Bone marrow (tissue), 2 donors: ENCODE measurements around the gene MTHFD1L.

Experiments
- DNase-seq, 2 donors: peaks; one replicate each; lab custom pipeline; 2025; lab: John Stamatoyannopoulos, UW

Gene MTHFD1L

GRCh38 chr6:150866147-150866990 is 867 bp downstream of the MTHFD1L start:
- DNase-seq = peak; percentile 46 to 47

DNA sequence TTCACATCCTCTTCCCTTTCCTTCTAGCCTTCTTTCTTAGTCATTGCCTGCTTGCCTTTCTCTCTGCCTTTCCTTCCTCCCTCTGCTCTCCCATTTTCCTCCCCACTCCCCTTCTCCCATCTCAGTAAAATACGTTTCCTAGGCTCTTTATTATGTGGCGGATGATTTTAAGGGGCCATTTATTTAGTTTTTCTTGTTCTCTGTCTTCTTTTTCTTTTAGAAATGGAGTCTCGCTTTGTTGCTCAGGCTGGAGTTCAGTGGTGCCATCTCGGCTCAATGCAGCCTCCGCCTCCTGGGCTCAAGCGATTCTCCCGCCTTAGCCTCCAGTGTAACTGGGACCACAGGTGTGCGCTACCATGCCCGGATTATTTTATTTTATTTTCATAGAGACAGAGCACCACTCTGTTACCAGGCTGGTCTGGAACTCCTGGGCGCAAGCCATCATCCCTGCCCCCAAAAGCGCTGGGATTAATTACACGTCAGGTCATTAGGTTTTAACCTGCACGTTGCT is 1.5 kb downstream of the MTHFD1L start:
- peak in 1 of 2 donors; percentile 17 for DNase-seq

DNA sequence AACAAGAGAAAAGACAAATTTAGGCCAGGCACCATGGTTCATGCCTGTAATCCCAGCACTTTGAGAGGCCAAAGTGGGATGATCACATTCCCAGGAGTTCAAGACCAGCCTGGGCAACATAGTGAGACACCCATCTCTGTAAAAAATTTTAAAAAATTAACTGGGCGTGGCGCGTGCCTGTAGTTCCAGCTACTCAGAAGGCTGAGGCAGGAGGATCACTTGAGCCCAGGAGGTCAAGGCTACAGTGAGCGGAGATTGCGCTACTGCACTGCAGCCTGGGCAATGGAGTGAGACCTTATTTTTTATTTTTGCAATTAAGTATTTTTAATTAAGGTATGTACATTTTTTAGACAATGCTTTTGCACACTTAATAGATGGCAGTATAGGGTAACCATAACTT is 3.3 kb downstream of the MTHFD1L start:
- no peak for DNase-seq

GRCh38 chr6:150874179-150874578 is 8.7 kb downstream of the MTHFD1L start:
- DNase-seq = no peak

DNA sequence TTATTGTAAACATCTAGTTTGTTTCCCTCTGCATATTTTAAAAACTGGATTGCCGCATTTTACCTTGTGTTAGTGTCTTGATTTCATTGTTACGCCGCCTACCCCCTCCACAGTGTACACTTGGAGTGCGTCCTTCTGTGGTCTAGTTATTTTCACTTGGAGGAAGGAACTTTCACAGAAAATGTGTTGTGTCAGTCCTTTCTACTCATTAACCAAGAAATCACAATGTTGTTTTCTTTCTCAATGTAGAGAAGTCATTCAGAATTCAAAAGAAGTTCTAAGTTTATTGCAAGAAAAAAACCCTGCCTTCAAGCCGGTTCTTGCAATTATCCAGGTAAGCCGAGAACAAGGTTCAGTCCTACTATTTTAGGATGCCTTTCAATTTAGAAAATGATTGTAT is 10.3 kb downstream of the MTHFD1L start:
- no peak for DNase-seq

- DNase-seq = no peak
Observed at GRCh38 chr6:150876598-150876997, 11.1 kb downstream of the MTHFD1L start.

DNA sequence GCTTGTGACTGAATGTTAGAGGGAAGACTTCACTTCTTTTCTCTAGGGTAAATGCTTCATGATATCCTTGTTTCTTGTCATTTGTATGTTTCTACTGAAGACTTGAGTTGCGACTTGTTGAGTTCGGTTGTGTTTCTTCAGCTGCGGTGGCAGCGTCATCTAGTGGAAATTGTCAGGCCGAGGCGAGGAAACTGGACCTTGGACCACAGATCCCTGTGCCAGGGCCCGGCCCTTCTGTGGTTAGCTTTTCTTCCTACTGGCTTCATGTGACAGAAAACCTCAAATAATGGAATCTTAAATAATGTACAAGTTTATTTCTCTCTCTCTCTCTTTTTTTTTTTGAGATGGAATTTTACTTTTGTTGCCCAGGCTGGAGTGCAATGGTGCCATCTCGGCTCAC is 12.4 kb downstream of the MTHFD1L start:
- DNase-seq = no peak

DNA sequence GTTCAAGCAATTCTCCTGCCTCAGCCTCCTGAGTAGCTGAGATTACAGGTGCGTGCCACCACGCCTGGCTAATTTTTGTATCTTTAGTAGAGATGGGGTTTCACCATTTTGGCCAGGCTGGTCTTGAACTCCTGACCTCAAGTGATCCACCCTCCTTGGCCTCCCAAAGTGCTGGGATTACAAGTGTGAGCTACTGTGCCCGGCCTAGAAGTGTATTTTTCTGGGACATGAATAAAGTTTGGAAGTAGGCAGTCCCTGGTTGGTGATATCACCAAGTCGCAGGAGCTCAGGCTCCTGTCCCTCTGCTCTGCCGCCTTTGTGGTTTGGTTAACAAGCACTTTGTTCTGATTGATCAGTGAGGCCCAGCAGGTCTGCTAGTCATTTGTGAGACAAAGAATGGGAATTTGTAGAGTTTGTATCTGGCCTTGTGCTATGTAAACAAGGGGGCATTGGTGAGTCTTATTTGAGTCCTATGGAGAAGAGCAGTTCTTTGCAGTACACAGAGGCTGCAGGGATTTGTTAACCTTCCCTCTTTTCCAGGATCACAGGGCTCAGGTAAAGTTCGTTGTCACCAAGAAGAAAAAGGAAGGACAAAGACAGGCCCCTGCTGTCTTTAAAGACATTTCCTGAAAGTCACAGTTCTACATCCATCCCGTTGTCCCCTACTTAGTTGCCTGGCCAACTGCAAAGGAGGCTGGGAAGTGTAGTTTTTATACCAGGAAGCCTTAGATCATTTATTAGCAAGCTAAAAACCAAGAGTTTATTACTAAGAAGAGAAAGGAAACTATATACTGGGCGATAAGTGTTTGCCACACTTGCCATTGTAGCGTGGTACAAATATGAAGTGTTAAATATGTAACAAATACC is 13.1 kb downstream of the MTHFD1L start:
- no peak for DNase-seq

GRCh38 chr6:150880336-150880735 is 14.8 kb downstream of the MTHFD1L start:
- DNase-seq = no peak

DNA sequence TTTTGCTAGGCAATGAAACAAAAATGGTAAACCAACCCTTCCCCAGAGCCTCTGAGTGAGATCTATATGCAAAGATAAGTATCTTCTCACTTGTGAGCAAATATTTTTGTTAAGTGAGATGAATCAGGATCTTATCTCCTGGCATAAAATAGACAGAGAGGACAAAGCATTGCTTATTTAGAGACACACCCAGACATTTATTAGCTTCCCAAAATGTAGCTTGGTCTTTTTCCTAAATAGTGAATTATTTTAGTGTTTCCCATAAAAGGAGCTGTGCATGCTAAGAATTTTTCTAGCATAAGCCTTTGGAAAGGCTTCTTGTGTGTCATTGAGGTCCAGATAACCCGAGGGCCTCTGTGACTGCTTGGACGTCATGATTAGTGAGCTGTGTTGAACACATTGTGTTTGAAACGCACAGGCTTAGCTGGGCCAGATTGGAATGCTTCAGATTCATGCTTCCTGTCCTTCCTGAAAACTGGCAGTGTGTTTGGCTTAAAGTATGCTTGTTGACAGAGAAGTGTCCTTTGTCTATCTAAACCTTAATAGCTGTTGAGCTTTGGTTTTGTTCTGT is 16.5 kb downstream of the MTHFD1L start:
- no peak for DNase-seq

- no peak for DNase-seq
Observed at GRCh38 chr6:150883521-150883920, 18.0 kb downstream of the MTHFD1L start.

DNA sequence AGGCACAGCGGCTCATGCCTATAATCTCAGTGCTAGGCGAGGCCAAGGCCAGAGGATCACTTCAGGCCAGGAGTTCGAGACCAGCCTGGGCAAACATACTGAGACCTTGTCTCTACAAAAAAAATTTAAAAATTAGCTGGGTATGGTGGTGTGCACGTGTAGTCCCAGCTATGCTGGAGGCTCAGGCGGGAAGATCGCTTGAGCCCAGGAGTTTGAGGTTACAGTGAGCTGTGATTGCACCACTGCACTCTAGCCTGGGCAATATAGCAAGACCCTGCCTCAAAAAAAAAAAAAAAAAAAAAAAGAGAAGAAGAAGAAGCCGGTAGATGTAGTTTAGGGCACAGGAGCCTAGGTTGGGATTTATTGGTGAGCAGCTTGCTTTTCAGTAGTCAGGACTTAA is 20.7 kb downstream of the MTHFD1L start:
- DNase-seq = no peak

GRCh38 chr6:150887978-150888563 is 22.6 kb downstream of the MTHFD1L start:
- DNase-seq = no peak

DNA sequence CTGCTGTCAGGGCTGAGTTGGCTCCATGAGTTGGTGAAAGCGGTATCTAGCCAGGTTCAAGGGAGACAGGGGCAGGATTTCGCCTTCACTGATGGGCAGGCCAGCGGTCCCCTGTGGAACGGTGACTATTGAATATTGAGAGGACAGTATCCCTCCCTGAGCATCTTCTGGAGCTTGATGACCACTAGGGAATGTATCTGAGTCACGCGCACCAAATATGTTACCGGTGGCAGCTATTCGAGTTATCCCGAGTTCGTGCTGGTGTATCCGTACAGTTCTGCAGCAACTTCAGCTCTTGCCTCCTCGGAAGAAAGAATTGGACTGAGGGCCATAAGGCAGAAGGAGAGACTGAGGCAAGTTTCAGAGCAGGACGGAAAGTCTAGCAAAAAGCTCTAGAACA is 24.8 kb downstream of the MTHFD1L start:
- DNase-seq = no peak

- peak; percentile 2 to 39 for DNase-seq
Observed at GRCh38 chr6:150891888-150892485, 26.5 kb downstream of the MTHFD1L start.

DNA sequence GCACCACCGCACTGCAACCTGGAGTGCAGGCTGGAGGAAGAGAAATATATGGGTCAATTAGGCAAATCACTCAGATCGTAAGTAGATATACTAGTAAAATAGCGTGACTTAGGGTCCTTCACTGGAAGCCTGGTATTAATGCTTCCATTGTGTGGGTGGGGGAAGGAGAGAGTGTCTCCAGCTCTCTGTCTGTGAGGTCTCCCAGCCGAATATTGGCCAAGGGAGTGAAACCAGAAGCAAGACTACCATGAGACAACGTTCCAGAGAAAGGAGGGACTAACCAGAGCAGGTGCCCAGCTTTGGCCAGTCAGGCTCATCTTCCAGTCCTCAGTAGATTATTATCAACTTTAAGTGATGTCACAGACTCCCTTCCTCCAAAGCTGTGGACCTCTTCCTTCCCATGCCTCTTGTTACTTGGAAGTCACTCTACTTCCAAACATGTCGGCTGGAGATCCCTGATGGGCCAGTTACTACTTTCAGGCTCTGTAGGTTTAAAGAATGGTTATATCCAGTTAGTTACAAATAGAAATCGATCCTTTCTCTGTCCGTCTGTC is 28.8 kb downstream of the MTHFD1L start:
- DNase-seq = no peak

- DNase-seq = no peak
Observed at GRCh38 chr6:150894935-150895552, 29.5 kb downstream of the MTHFD1L start.

- DNase-seq = no peak
Observed at GRCh38 chr6:150895928-150896632, 30.6 kb downstream of the MTHFD1L start.

DNA sequence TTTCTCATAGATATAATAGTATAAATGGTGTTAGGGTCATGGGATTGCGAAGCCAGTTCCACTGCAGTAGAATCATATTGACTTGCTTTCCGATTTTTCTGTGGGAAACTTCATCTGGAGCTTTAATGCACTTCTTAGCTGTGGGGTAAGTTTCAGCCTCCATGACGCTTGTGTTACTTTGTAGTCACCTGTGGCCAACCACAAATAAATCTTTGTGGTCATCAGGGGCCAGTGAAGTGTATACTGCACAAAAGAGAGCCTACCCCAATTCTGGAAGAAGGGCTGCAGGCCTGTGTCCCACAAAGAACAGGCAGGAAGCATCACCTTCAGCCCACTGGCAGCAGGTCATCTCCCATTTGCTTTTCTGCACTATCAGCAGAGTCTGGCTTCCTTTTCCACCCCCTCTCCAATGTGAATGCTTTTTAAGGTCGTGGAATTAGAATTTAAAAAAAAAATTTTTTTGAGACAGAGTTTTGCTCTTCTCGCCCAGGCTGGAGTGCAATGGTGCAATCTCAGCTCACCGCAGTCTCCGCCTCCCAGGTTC is 32.0 kb downstream of the MTHFD1L start:
- no peak for DNase-seq
